ENCODE results near the gene ANGEL2. TPM values are rescaled to one million over a fixed set of nuclear protein-coding genes. Genes with fewer than 3 reads are reported as not detected.

ANGEL2 gene
- total RNA-seq, 1 experiment from 2014 or later: 27.0 TPM

DNA sequence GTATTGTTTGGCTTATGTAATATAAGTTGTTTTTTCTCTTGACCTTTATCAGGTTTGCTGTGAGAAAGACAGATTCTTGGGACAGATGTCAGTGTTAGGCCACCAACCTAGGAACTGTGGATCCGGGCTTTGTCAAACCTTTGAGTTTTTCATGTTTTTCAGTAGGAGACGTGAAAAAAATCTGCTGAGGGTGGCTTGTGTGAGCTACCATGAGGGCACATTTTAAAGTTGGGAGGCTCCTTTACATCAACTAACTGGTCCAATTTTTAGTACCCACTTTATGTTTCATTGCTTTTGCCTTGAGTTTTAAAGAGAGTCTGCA is 36.2 kb upstream of the ANGEL2 start:
- intact Hi-C loops (cut with micrococcal nuclease): loop anchor here (1.0 kb wide), 2 partner anchors 18 to 37 kb away; partner anchors contain the start of gene ANGEL2
- DNase-seq: no peak
- H2AFZ ChIP-seq (ENCODE audit: low read length): peak overlapping the region; percentile 100

DNA sequence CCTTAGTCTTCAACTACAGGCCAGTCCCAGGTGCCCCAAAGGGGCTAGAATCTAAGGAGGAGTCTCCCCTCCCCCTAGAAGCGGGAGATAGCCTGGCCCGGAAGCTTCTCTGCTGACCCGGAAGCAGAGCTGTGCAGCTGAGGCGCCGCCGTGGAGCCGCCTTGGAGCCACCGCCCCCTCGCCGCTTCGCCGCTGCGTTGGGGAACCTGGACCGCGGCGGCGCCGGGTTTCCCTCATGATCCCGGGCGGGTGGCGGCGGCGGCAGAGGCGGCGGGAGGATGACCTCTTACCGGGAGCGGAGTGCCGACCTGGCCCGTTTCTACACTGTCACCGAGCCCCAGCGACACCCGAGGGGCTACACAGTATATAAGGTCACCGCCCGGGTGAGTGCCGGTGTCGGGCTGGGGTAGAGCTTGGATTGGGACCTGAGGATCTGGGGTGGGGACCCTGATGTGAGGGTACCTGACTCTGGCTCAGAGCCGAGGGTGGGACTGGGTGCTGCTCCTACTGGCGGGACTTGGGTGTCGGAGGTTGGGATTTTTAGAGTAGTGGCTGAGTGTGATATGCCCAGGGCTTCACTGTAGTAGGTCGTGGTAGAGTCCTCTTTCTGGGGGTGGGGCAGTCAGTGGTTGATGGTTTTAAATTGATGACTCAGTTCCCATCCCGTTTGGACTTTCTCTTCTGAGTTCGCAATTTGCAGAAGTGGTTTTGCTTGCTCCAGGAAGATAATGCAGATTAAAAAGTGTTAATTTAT is 35.6 kb upstream of the ANGEL2 start, which contains the start of gene RPS6KC1:
TSS of gene RPS6KC1 (plus strand) at position 115 of the 754 bp plus-strand sequence. CDS start at position 279, 164 bp downstream.
- Histone ChIP-seq H3K4me2 (ENCODE audit: low read length) (peak within 1 kb of the TSS; percentile 99), H3K36me3 (ENCODE audit: low read depth, low read length) (no peaks in the 10 kb centered on the region), H3F3A (ENCODE audit: low read length, unreplicated experiment) (no peaks in the 10 kb centered on the region), H3K9me3 (ENCODE audit: low read length) (no peaks in the 10 kb centered on the region), H2AFZ (ENCODE audit: low read length) (peak within 1 kb of the TSS; percentile 100), H3K27me3 (ENCODE audit: low read length) (no peaks in the 10 kb centered on the region), H3K4me3 (ENCODE audit: low read length) (peak within 1 kb of the TSS; percentile 88), H3K27ac (ENCODE audit: low read length) (peak within 1 kb of the TSS; percentile 68), H3K79me2 (ENCODE audit: low read length) (peaks cover 50% of the 10 kb centered on the region), H3K9me2 (replicated peaks; ENCODE audit: low read length) (no peaks in the 10 kb centered on the region), H3K4me1 (ENCODE audit: insufficient read depth, low read length) (peaks cover 38% of the 10 kb centered on the region), H4K20me1 (ENCODE audit: low read length) (no peaks in the 10 kb centered on the region), H3K9ac (ENCODE audit: low read length) (peak within 1 kb of the TSS; percentile 87)
- POLR2A ChIA-PET (ENCODE audit: unreplicated experiment): interaction anchor here (0.6 kb wide), 2 partner anchors 37 to 74 kb away, joined by 3 read pairs; no protein-coding TSS in a partner anchor
- TF ChIP-seq EZH2 (IDR thresholded peaks at IDR 0.05; ENCODE audit: low read length, unreplicated experiment) (no peak), EZH2phosphoT487 (IDR thresholded peaks at IDR 0.05; ENCODE audit: borderline replicate concordance, low read length) (no peak)
- TF ChIP-seq, protein P1, sequence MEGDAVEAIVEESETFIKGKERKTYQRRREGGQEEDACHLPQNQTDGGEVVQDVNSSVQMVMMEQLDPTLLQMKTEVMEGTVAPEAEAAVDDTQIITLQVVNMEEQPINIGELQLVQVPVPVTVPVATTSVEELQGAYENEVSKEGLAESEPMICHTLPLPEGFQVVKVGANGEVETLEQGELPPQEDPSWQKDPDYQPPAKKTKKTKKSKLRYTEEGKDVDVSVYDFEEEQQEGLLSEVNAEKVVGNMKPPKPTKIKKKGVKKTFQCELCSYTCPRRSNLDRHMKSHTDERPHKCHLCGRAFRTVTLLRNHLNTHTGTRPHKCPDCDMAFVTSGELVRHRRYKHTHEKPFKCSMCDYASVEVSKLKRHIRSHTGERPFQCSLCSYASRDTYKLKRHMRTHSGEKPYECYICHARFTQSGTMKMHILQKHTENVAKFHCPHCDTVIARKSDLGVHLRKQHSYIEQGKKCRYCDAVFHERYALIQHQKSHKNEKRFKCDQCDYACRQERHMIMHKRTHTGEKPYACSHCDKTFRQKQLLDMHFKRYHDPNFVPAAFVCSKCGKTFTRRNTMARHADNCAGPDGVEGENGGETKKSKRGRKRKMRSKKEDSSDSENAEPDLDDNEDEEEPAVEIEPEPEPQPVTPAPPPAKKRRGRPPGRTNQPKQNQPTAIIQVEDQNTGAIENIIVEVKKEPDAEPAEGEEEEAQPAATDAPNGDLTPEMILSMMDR (conservative IDR thresholded peaks at IDR 0.05; ENCODE audit: low read depth, low read length): 0 out of 2 replicates have a peak, but pooled peaks have one; percentile 18
- intact Hi-C loops (cut with micrococcal nuclease): loop anchor here (1.0 kb wide), 2 partner anchors 19 to 36 kb away; partner anchors contain the start of gene ANGEL2
- CTCF ChIA-PET: interaction anchor here (0.7 kb wide), 1 partner anchor 1812 kb away, joined by 3 read pairs; no protein-coding TSS in a partner anchor
- ATAC-seq (peak; percentile 94), DNase-seq (peak; percentile 87)
- BruUV-seq (replicated peaks): no TSS peak

More for the DNA sequence above, 36.2 kb upstream of the ANGEL2 start:
- Histone ChIP-seq H3K4me3 (ENCODE audit: low read length) (peak overlapping the region; percentile 88), H3K27ac (ENCODE audit: low read length) (peak overlapping the region; percentile 68), H3K79me2 (ENCODE audit: low read length) (peaks cover 56% of the 10 kb centered on the region), H3K4me1 (ENCODE audit: insufficient read depth, low read length) (peaks cover 38% of the 10 kb centered on the region), H3K36me3 (ENCODE audit: low read depth, low read length) (no peaks in the 10 kb centered on the region), H3K9me2 (replicated peaks; ENCODE audit: low read length) (no peaks in the 10 kb centered on the region), H3K4me2 (ENCODE audit: low read length) (peak overlapping the region; percentile 99), H3K9me3 (ENCODE audit: low read length) (no peaks in the 10 kb centered on the region), H3K9ac (ENCODE audit: low read length) (peak overlapping the region; percentile 87), H3K27me3 (ENCODE audit: low read length) (no peaks in the 10 kb centered on the region), H3F3A (ENCODE audit: low read length, unreplicated experiment) (no peaks in the 10 kb centered on the region), H4K20me1 (ENCODE audit: low read length) (no peaks in the 10 kb centered on the region)
- ATAC-seq: no peak
- ChIA-PET POLR2A (ENCODE audit: unreplicated experiment) (no interaction called here), CTCF (no interaction called here)
- TF ChIP-seq, protein P1 (conservative IDR thresholded peaks at IDR 0.05; ENCODE audit: low read depth, low read length): no peak
- TF ChIP-seq EZH2phosphoT487 (IDR thresholded peaks at IDR 0.05; ENCODE audit: borderline replicate concordance, low read length): no peak
- TF ChIP-seq EZH2 (IDR thresholded peaks at IDR 0.05; ENCODE audit: low read length, unreplicated experiment): no peak
- TSS peak; percentile 78 for BruUV-seq (replicated peaks)
